ENCODE measurements around the gene RNF149.
"Not testable (repeated sequence)": the region's sequence is repeated elsewhere in the genome, so short reads cannot be mapped to it uniquely, and the experiment has no call there.

Gene RNF149

DNA sequence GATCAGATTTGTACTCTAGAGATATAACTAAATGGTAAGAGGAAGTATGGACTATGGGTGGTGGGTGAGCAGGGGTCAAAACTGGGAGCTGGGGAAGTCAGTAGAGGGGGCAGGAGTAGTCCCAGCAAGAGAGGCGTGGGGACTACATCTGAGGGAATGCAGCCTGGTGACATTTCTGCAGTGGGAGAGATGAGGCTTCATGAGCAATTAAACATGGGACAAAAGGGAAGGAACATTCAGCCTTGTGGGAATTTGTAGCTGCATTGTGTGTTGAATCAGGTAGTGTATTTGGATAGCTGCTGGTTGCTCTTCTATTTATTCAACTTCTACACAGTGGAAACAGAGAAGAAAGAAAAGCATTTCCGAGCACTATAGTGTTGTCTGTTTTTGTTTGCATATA lies 52.2 kb downstream of the RNF149 start:
- DNase-seq (ENCODE audit: low read depth, low spot score) = no peak

DNA sequence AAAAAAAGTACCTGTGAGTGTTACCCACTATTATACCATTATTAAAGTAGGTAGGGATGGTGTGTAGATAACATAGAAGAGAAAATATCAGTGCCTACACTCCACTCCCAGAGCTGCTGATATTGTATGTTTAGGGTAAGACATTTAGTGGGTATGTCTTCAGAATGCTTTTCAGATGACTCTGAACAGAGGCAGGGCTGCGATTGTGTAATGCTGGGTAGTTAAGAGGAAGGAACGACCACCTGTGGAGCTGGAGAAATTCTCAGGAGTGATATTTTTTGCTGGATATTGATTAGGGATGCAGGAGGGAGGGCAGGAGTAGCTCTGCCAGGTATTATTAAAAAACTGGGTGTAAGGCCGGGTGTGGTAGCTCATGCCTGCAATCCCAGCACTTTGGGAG lies 53.0 kb downstream of the RNF149 start:
- no peak for DNase-seq (ENCODE audit: low read depth, low spot score)

DNA sequence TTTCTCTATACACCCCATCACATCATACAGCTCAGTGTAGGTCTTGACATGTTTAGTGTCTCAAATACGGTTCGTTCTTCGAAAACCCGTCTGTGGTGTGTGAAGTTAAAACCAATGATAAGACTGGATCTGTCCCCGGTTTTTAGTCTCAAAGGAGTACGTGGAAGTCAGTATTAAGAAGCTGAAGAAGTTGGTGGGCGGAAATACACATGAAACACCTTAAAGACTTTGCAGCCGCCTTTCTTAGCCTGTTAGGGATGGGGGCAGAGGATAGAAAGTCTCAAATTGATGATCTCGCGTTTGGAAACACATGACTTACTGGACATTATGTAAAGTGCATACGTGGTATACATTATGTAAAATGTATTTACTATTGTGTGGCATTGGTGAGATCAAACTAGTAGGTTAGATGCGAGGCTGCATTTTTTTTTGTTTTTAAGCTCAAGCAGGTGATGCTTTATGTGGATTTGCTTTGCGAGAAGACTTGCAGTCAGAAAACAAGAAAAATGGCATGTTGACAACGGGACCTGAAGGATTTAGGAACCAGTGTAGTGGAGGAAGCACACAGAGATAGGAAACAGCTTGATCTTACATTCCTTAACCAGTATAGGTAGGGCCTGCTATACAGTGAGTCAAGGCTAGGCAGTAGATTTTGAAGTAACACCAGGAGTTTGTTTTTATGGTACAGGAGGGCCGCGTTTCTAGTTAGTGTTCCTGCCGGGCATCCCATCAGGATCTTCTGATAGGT lies 54.6 kb downstream of the RNF149 start:
- DNase-seq (ENCODE audit: low read depth, low spot score) = no peak

DNA sequence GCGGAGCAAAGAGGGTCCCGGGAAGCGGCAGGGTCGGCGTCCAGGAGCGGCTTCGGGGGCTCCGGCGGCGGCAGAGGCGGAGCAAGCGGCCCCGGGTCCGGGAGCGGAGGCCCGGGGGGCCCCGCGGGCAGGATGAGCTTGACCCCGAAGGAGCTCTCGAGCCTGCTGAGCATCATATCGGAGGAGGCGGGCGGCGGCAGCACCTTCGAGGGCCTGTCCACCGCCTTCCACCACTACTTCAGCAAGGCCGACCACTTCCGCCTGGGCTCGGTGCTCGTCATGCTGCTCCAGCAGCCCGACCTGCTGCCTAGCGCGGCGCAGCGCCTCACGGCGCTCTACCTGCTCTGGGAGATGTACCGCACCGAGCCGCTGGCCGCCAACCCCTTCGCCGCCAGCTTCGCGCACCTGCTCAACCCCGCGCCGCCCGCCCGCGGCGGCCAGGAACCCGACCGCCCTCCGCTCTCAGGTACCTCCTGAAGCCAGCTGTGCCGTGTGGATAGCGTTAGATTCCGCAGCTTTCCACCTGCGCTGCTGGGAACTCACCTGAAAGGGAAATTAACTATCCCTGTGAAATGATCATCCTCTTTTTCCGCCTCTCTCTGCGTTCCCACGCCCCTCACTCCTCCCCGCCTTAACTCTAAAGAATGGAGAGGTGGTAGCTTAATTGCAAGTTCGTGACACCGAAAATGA lies 55.3 kb downstream of the RNF149 start:
- DNase-seq (ENCODE audit: low read depth, low spot score) = peak; percentile 33

DNA sequence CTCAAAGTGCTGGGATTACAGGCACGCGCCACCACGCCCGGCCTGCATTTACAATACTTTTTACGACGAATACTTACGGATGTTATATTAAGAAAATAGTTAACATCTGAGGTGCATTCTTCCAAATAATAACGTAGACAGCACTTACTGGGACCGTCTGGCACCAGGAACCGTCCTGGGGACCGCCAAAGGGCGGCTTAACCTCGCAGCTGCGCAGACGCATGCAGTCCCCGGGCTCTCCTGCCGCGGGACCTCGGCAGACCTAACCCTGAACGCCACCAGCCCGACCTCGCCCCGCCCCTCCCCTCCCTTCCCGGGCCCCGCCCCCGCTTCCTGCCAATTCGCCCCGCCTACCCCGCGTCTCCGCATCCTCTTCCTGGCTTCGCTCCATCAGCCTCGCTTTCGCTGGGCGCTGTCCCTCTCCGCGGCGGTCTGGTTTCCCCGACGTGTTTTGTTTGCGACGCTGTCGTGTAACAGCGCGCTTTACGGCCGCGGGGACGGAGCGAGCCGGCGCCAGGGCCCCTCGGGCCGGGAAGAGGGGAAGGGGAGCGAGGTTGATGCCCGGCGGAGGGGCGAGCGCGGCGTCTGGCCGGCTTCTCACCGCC lies 56.0 kb downstream of the RNF149 start, which contains the start of gene CNOT11:
Gene CNOT11 (plus strand): TSS at position 479 of the 605 bp plus-strand sequence. CDS start 79 bp downstream, at position 558.
- peak; percentile 97 for DNase-seq (ENCODE audit: low read depth, low spot score)

DNA sequence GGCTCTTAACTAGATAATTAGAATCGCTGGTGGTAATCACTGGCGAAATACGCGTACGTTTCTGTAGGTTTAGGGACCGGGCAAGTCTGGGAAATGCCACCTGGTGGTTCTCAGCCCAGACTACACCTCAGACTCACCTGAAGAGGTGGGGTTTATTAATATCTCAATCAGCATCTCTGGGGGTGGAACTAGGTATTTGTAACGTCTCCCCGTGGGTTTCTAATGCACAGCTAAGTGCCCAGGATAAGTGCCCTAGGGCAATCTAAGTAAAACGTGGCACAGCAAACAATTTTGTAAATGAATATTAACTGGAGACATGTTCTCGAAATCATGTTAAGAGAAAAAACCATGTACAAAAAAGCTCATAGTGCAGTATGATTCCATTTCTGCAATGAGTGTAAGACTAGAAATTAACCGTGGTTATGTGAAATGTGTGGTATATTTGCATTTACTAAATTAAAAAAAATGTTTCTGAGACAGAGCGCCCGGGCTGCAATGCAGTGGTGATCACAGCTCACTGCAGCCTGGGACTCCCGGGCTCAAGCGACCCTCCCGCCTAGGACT lies 56.6 kb downstream of the RNF149 start:
- no peak for DNase-seq (ENCODE audit: low read depth, low spot score)

DNA sequence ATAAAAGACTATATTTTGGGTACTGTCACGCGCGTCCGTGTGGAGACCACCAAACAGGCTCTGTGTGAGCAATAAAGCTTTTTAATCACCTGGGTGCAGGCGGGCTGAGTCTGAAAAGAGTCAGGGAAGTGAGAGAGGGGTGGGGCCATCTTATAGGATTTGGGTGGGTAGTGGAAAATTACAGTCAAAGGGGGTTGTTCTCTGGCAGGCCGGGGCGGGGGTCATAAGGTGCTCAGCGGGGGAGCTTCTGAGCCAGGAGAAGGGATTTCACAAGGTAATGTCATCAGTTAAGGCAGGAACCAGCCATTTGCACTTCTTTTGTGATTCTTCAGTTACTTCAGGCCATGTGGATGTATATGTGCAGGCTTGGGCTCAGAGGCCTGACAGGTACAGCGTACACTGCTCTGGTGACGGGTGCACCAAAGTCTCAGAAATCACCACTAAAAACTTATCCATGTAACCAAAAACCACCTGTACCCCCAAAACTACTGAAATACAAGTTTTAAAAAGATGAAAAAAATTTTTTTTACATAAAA lies 57.2 kb downstream of the RNF149 start:
- not testable (repeated sequence) for DNase-seq (ENCODE audit: low read depth, low spot score)

DNA sequence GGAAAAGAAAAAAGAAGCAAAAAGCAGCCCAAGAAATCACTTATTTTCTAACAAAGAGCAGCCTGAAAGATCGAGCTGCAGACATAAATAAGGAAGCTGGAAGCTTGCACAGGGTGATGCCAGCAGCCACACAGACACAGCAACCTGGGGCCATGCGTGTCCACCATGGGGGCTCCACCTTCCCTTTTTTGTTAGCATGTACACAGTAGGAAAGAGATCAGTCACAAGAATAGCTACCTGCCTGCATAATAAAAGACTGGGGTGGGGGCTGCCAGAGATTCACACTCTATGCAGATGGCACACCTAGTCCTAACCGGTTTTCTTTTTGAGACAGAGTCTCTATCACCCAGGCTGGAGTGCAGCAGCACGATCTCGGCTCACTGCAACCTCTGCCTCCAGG lies 58.7 kb downstream of the RNF149 start:
- DNase-seq (ENCODE audit: low read depth, low spot score) = no peak

DNA sequence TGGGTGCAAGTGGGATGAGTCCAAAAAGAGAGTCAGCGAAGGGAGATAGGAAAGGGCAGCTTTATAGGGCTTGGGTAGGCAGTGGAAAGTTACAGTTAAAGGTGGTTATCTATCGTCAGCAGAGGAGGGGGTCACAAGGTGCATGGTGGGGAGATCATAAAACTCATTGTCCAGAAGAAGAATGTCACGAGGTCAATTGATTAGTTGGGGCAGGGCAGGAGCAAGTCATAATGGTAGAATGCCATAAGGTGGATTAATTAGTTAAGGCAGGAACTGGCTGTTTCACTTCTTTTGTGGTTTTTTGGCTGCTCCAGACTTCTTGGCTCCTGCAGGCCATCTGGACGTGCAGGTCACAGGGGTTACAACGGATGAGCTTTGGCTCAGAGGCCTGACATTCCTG lies 59.7 kb downstream of the RNF149 start:
- not testable (repeated sequence) for DNase-seq (ENCODE audit: low read depth, low spot score)

DNA sequence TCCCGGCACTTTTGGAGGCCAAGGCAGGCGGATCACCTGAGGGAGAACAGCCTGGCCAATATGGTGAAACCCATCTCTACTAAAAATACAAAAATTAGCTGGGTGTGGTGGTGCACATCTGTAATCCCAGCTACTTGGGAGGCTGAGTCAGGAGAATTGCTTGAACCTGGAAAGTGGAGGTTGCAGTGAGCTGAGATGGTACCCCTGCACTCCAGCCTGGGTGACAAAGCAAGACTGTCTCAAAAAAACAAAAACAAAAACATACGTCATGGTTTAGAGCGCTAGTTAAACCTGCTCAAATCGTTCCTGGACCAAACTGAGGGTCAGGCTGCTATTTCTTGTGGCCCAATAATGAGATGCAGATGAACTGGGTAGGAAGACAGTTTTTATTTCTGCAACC lies 63.0 kb downstream of the RNF149 start:
- DNase-seq (ENCODE audit: low read depth, low spot score) = not testable (repeated sequence)

DNA sequence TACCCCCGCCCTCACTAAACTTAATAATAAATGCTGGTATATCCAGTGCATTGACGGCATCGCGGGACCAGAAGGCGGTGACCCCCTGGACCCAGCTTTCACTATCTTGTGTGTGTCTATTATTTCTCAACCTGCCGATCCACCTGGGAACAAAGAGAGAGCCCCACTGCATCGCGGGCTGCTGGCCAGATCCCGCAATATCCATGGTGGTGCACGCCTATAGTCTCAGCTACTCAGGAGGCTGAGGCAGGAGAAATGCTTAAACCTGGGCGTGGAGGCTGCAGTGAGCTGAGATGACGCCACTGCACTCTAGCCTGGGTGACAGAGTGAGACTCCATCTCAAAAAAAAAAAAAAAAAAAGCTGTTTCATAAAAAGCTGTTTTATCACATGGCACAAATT lies 63.6 kb downstream of the RNF149 start:
- DNase-seq (ENCODE audit: low read depth, low spot score) = not testable (repeated sequence)

DNA sequence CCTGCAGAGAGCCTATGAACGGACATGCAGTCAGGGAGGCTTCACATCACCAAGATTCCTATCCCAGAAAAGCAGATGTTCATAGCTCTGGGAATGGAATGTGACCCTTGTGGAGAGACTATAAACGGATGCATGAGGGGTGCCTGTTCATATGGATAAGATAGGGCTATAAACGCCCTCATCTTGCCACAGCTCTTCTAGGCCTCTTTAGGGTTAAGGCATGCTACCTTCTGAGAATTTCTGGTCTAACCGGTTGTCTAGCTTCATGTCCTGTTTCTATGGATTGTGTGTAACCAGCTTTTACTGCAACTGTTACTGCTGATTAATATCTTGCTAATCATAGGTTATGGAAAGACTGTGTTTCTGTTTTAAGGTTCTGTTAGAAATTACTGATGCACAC lies 64.1 kb downstream of the RNF149 start:
- not testable (repeated sequence) for DNase-seq (ENCODE audit: low read depth, low spot score)

DNA sequence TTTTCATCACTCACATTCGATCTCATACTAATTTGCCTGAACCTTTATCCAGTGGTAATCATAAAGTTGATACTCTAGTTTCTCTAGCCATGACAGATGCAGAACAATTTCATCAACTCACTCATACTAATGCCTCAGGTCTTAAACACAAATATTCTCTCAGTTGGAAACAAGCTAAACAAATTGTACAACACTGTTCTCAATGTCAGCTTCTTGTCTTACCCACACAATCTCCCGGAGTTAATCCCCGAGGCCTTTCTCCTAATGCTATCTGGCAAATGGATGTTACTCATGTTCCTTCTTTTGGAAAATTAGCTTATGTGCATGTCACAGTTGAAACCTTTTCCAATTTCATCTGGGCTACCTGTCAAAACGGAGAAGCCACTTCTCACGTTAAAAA lies 67.3 kb downstream of the RNF149 start:
- no peak for DNase-seq (ENCODE audit: low read depth, low spot score)

DNA sequence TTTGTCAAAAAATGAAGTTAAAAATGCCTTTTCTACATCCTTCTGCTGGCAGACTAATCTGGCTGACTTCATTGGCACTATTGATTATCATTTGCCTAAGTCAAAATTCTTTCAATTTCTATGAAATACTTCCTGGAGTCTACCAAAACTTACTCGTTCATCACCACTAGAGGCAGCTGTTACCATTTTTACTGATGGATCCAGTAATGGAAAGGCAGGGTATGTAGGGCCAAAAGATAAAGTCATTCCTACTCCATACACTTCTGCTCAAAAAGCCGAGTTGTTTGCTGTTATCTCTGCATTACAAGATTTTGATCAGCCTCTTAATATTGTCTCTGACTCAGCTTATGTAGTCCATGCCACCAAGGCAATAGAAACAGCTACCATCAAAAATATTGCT lies 67.8 kb downstream of the RNF149 start:
- not testable (repeated sequence) for DNase-seq (ENCODE audit: low read depth, low spot score)

DNA sequence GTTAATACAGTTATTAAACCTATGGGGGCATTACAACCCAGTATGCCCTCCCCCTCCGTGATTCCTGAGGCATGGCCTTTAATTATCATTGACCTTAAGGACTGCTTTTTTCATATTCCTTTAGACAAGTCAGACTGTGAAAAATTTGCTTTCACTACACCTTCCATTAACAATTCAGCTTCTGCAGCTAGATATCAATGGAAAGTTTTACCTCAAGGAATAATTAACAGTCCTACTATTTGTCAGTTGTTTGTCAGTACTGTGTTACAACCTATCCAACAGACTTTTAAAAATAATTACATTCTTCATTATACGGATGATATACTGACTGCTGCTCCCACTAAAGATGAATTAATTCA lies 68.8 kb downstream of the RNF149 start:
- DNase-seq (ENCODE audit: low read depth, low spot score) = not testable (repeated sequence)

DNA sequence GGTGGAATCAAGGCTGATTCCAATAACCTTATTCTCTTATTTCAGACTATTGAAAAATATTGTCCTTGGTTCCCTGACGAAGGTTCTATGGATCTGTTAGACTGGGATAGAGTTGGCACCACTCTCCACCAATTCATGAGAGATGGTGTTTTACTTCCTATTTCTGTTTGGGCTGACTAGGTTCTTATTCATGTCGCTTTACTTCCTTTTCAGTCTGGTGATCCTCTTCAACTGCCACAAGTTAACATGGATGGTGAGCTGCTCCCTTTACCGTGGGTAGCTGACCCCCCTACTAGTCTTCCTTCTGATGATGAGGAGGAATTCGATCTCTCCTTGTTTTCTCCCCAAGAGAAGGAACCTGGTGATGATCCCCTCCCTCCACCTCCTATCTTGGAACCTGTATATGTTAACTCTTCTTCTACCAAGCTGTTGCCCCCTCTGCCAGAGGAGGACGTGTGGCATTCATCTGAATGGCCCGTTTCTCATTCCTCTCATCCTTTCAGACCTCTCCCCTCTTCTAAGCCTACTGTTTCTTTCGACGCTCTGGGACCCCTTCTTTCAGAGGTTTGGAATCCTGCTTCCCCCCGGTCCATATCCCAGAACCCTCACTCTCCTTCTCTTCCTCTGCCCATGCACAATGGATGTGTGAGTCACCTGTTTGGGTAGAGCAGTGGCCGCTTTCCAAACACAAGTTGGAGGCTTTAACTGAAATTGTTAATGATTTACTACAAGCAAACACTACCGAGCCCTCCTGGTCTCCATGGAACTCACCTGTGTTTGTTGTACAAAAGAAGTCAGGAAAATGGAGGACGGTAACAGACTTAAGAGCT lies 69.4 kb downstream of the RNF149 start:
- DNase-seq (ENCODE audit: low read depth, low spot score) = no peak

DNA sequence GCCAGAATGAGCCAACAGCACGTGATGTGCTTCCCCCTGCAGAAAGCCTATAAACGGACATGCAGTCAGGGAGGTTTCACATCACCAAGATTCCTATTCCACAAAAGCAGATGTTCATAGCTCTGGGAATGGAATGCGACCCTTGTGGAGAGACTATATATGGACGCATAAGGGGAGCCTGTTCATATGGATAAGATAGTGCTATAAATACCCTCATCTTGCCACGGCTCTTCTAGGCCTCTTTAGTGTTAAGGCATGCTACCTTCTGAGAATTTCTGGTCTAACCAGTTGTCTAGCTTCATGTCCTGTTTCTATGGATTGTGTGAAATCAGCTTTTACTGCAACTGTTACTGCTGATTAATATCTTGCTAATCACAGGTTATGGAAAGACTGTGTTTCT lies 70.6 kb downstream of the RNF149 start:
- not testable (repeated sequence) for DNase-seq (ENCODE audit: low read depth, low spot score)

DNA sequence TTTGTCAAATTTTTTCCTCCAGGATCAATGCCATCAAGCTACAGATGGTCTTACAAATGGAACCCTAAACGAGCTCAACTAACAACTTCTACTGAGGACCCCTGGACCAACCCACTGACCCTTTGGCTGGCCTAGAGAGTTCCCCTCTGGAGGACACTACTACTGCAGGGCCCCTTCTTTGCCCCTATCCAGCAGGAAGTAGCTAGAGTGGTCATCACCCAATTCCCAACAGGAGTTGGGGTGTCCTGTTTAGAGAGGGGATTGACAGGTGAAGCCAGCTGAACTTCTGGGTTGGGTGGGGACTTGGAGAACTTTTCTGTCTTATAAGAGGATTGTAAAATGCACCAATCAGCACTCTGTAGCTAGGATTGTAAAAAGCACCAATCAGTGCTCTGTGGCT lies 72.5 kb downstream of the RNF149 start:
- DNase-seq (ENCODE audit: low read depth, low spot score) = not testable (repeated sequence)

DNA sequence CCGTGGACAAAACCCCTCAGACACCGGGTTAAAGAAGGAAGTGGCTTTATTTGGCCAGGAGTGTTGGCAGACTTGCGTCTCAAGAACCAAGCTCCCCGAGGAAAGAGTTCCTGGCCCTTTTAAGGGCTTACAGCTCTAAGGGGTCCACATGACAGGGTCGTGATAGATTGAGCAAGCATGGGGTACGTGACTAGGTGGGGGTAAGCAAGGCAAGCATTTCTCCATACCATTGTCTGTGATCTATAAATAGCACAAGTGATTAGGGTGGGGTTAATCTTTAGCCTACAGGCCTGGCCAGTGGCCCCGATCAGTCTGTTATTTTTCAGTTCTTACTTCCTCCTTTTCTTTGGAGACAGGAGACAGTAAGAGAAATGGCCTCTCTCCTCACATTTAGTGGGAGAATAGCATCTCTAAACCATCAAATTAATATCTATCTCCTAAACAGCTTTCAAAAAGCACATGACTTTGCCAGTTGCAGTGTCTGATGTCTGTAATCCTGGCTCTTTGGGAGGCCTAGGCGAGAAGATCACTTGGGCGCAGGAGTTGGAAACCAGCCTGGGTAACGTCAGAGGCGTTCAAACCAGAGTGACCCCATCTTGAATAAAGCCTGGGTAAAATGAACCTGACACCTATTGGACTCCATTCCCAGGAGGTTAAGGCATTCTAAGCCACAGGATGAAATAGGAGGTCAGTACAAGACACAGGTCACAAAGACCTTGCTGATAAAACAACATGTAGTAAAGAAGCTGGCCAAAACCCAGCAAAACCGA lies 74.1 kb downstream of the RNF149 start:
- no peak for DNase-seq (ENCODE audit: low read depth, low spot score)

DNA sequence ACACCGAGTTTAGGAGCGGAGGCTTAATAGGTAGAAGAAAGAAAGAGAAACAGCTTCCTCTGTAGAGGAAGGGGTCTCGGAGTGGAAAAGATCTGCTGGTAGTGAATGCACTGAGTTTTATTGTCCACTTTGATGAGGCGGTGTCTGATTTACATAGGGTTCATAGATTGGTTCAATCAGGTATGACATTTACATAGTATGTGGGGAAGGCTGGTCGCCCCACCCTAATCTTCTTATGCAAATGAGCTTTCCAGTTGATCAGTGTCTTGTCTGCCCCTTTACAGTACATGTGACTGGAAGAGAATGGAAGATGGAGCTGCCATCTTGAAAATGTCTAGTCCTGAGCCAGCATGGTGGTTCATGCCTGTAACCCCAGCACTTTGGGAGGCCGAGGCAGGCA lies 75.7 kb downstream of the RNF149 start:
- no peak for DNase-seq (ENCODE audit: low read depth, low spot score)

Data from activated naive CD8-positive, alpha-beta T cell treated with anti-CD3 and anti-CD28 coated beads, Interleukin-2, amount 50 U/mL, for 16 hours (primary cell).